A549 (cell line): ENCODE measurements around the gene LRRC3.

Experiments used
- FOSB ChIP-seq: fragments of 250-450 bp; sonication (Bioruptor Pico); IDR thresholded peaks from 2 replicates; pipeline ENCODE4 v1.5.0; 2020; ENCODE audit warnings: mild to moderate bottlenecking, moderate library complexity
- TF ChIP-seq, protein P1 (sequence below): fragments of >200 bp; sonication (Bioruptor Twin); formaldehyde crosslinking; IDR thresholded peaks from 3 replicates; pipeline ENCODE4 v1.5.1; 2016
- TF ChIP-seq, protein P2 (sequence below): IDR thresholded peaks from 2 replicates; pipeline ENCODE4 v1.6.1; 2012

DNA sequence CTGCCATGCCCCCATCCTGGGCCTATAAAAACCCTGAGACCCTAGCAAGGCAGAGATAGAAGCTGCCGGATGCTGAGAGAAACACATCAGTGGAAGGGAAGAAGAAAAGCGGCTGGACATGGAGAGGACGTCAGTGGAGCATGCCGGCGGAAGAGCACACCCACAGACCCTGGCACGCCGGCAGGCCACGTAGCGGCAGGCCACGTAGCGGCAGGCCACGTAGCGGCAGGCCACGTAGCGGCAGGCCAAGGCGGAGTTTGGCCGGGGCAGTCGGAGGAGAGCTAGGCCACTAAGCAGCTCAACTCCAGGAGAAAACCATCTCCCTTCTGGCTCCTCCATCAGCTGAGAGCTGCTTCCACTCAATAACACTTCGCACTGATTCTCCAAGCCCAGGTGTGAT lies 35.1 kb downstream of the LRRC3 start:
- TF ChIP-seq, protein P1, sequence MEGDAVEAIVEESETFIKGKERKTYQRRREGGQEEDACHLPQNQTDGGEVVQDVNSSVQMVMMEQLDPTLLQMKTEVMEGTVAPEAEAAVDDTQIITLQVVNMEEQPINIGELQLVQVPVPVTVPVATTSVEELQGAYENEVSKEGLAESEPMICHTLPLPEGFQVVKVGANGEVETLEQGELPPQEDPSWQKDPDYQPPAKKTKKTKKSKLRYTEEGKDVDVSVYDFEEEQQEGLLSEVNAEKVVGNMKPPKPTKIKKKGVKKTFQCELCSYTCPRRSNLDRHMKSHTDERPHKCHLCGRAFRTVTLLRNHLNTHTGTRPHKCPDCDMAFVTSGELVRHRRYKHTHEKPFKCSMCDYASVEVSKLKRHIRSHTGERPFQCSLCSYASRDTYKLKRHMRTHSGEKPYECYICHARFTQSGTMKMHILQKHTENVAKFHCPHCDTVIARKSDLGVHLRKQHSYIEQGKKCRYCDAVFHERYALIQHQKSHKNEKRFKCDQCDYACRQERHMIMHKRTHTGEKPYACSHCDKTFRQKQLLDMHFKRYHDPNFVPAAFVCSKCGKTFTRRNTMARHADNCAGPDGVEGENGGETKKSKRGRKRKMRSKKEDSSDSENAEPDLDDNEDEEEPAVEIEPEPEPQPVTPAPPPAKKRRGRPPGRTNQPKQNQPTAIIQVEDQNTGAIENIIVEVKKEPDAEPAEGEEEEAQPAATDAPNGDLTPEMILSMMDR: no peak
- TF ChIP-seq FOSB: no peak
- TF ChIP-seq, protein P2, sequence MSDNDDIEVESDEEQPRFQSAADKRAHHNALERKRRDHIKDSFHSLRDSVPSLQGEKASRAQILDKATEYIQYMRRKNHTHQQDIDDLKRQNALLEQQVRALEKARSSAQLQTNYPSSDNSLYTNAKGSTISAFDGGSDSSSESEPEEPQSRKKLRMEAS: no peak
